Esophagus muscularis mucosa (tissue), 4 donors: Measurements from ENCODE around the gene IL2RA. TPM values are rescaled to one million over a fixed set of nuclear protein-coding genes. Genes with fewer than 3 reads are reported as not detected.
"Not testable (repeated sequence)": the region's sequence is repeated elsewhere in the genome, so short reads cannot be mapped to it uniquely, and the experiment has no call there.

Experiments
- DNase-seq: peaks from one replicate; pipeline ENCODE4 v3.0.0-alpha.2; 2017; ENCODE audit errors: extremely low spot score
- H3K27ac ChIP-seq, 4 donors: fragments of 200-600 bp; sonication (generic); replicated peaks in 1 of 4; 1 replicate in 3 of 4; 2 replicates in 1 of 4; pipeline ENCODE4 v1.5.1; 2016 to 2019; ENCODE audit warnings: mild to moderate bottlenecking in 1 of 4
- H3K27me3 ChIP-seq, 4 donors: fragments of 200-600 bp; sonication (generic); one replicate each; pipeline versions ENCODE4 v1.5.1 to v1.6.0; 2016 to 2019
- H3K36me3 ChIP-seq, 4 donors: fragments of 200-600 bp; sonication (generic); one replicate each; pipeline ENCODE4 v1.5.1; 2016 to 2019
- H3K4me1 ChIP-seq, 4 donors: fragments of 200-600 bp; sonication (generic); one replicate each; pipeline ENCODE4 v1.5.1; 2016 to 2019
- H3K4me3 ChIP-seq, 4 donors: fragments of 200-600 bp; sonication (generic); 1 replicate in 2 of 4; 2 replicates in 2 of 4; pipeline ENCODE4 v1.5.1; 2016 to 2019; ENCODE audit warnings: mild to moderate bottlenecking in 4 of 4, moderate library complexity in 1 of 4
- H3K9me3 ChIP-seq, 4 donors: fragments of 200-600 bp; sonication (generic); 1 replicate in 3 of 4; 2 replicates in 1 of 4; pipeline ENCODE4 v1.5.1; 2016 to 2019
- CTCF ChIP-seq, 3 experiments: fragments of 200-600 bp in 2 of 3; fragments of 450-650 bp in 1 of 3; sonication (generic) in 2 of 3; IDR thresholded peaks; one replicate each; pipeline ENCODE4 v1.5.1; 2017 to 2019; ENCODE audit warnings: antibody characterized with exemption in 3 of 3, mild to moderate bottlenecking in 2 of 3, moderate library complexity in 1 of 3
- EP300 ChIP-seq: sonication (generic); formaldehyde crosslinking; IDR thresholded peaks from one replicate; pipeline ENCODE4 v1.6.1; 2017; ENCODE audit warnings: antibody characterized with exemption
- POLR2A ChIP-seq: fragments of 450-650 bp; IDR thresholded peaks from one replicate; pipeline ENCODE4 v1.6.1; 2017; ENCODE audit warnings: antibody characterized with exemption, moderate library complexity, mild to moderate bottlenecking, low read depth
- POLR2AphosphoS5 ChIP-seq, 2 donors: sonication (generic); formaldehyde crosslinking; IDR thresholded peaks; one replicate each; pipeline ENCODE4 v1.6.1; 2017; ENCODE audit warnings: antibody characterized with exemption in 2 of 2
- WGBS: methylation state at CpG from one replicate; pipeline ENCODE4 v1.1.5; 2018; 5-methylcytosine and 5-hydroxymethylcytosine counted together
- intact Hi-C: fragments of 100-400 bp; cut with DNase I; formaldehyde crosslinking; loops from one replicate; pipeline ENCODE4 v1.15.1; 2023
- total RNA-seq, 4 donors: library from RNA; depleted of rRNA; stranded (reverse); fragments of >200 nt; gene quantifications; one replicate each; pipeline versions ENCODE4 v1.1.0 to v1.2.1, GENCODE V29; 2016

IL2RA gene
- total RNA-seq, 4 donors from 2014 or later: 0.39 to 17.4 (median 1.1) TPM

GRCh38 chr10:6045878-6046772 lies 16.0 kb downstream of the IL2RA start:
- WGBS: 69% methylated on average over 9 of the region's 9 CpGs
- no peaks in the 10 kb centered on the region for H3K9me3 ChIP-seq

GRCh38 chr10:6045314-6045848 lies 16.8 kb downstream of the IL2RA start:
- no peak for TF ChIP-seq POLR2AphosphoS5 (IDR thresholded peaks at IDR 0.05)
- no peak for TF ChIP-seq EP300
- TF ChIP-seq POLR2A: no peak
- no peak for TF ChIP-seq CTCF (IDR thresholded peaks at IDR 0.05)
- no peaks in the 10 kb centered on the region for H3K9me3 ChIP-seq
- intact Hi-C loops: no loop called here
- no peaks in the 10 kb centered on the region for H3K27me3 ChIP-seq
- H3K4me3 ChIP-seq: no peak overlapping the region
- WGBS: 60% methylated on average over 8 of the region's 8 CpGs
- DNase-seq: peak; percentile 50
- H3K27ac ChIP-seq: no peak overlapping the region
- peaks cover under 1 to 7% (median 2%) of the 10 kb centered on the region in 4 donors for H3K4me1 ChIP-seq
- no peaks in the 10 kb centered on the region for H3K36me3 ChIP-seq

More at GRCh38 chr10:6045878-6046772, 16.0 kb downstream of the IL2RA start:
- DNase-seq: peak; percentile 53
- TF ChIP-seq POLR2A: no peak
- no peak for TF ChIP-seq POLR2AphosphoS5 (IDR thresholded peaks at IDR 0.05)
- TF ChIP-seq EP300: no peak
- TF ChIP-seq CTCF (IDR thresholded peaks at IDR 0.05): no peak
- Histone ChIP-seq H3K27ac (no peak overlapping the region), H3K27me3 (no peaks in the 10 kb centered on the region), H3K4me1 (peaks cover 7 to 15% (median 9%) of the 10 kb centered on the region in 4 donors), H3K4me3 (no peak overlapping the region), H3K36me3 (no peaks in the 10 kb centered on the region)
- intact Hi-C loops: no loop called here

GRCh38 chr10:6044751-6045313 lies 17.3 kb downstream of the IL2RA start:
- Histone ChIP-seq H3K4me1 (peaks cover 0 to 2% (median 0%) of the 10 kb centered on the region in 4 donors), H3K4me3 (no peak overlapping the region), H3K27ac (no peak overlapping the region), H3K36me3 (no peaks in the 10 kb centered on the region), H3K9me3 (no peaks in the 10 kb centered on the region), H3K27me3 (no peaks in the 10 kb centered on the region)
- peak; percentile 45 for DNase-seq
- WGBS: 68% methylated on average over 4 of the region's 4 CpGs
- intact Hi-C loops: no loop called here
- no peak for TF ChIP-seq POLR2AphosphoS5 (IDR thresholded peaks at IDR 0.05)
- no peak for TF ChIP-seq CTCF (IDR thresholded peaks at IDR 0.05)
- no peak for TF ChIP-seq POLR2A

GRCh38 chr10:6044060-6044459 lies 18.1 kb downstream of the IL2RA start:
- no peak overlapping the region for H3K27ac ChIP-seq
- WGBS: 80% methylated on average over 7 of the region's 7 CpGs
- no peaks in the 10 kb centered on the region for H3K4me1 ChIP-seq
- no peak overlapping the region for H3K4me3 ChIP-seq
- no peaks in the 10 kb centered on the region for H3K27me3 ChIP-seq
- intact Hi-C loops: no loop called here
- TF ChIP-seq CTCF (IDR thresholded peaks at IDR 0.05) (no peak), EP300 (no peak), POLR2AphosphoS5 (IDR thresholded peaks at IDR 0.05) (no peak), POLR2A (no peak)
- H3K9me3 ChIP-seq: no peaks in the 10 kb centered on the region
- peak; percentile 60 for DNase-seq
- no peaks in the 10 kb centered on the region for H3K36me3 ChIP-seq

DNA sequence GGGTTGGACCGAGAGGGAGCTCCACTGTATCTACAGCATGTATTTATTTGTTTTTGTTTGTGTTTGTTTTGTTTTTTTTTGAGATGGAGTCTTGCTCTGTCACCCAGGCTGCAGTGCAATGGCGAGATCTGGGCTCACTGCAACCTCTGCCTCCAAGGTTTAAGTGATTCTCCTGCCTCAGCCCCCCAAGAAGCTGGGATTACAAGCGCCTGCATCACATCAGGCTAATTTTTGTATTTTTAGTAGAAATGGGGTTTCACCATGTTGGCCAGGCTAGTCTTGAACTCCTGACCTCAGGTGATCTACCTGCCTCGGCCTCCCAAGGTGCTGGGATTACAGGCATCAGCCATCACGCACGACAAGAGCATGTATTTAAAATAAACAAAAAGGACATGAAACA lies 18.8 kb downstream of the IL2RA start:
- intact Hi-C loops: not testable (repeated sequence)
- WGBS: 77% methylated on average over 6 of the region's 6 CpGs

More for the DNA sequence above, 18.8 kb downstream of the IL2RA start:
- not testable (repeated sequence) for H3K4me3 ChIP-seq, H3K36me3 ChIP-seq, H3K27ac ChIP-seq, H3K27me3 ChIP-seq, H3K9me3 ChIP-seq, H3K4me1 ChIP-seq
- peak; percentile 24 for DNase-seq
